Bone marrow (tissue), 2 donors: ENCODE results near the gene PIGU.
"Not testable (repeated sequence)": the region's sequence is repeated elsewhere in the genome, so short reads cannot be mapped to it uniquely, and the experiment has no call there.

ENCODE experiments used
- DNase-seq, 2 donors: peaks; one replicate each; lab custom pipeline; 2025; lab: John Stamatoyannopoulos, UW

The PIGU gene

DNA sequence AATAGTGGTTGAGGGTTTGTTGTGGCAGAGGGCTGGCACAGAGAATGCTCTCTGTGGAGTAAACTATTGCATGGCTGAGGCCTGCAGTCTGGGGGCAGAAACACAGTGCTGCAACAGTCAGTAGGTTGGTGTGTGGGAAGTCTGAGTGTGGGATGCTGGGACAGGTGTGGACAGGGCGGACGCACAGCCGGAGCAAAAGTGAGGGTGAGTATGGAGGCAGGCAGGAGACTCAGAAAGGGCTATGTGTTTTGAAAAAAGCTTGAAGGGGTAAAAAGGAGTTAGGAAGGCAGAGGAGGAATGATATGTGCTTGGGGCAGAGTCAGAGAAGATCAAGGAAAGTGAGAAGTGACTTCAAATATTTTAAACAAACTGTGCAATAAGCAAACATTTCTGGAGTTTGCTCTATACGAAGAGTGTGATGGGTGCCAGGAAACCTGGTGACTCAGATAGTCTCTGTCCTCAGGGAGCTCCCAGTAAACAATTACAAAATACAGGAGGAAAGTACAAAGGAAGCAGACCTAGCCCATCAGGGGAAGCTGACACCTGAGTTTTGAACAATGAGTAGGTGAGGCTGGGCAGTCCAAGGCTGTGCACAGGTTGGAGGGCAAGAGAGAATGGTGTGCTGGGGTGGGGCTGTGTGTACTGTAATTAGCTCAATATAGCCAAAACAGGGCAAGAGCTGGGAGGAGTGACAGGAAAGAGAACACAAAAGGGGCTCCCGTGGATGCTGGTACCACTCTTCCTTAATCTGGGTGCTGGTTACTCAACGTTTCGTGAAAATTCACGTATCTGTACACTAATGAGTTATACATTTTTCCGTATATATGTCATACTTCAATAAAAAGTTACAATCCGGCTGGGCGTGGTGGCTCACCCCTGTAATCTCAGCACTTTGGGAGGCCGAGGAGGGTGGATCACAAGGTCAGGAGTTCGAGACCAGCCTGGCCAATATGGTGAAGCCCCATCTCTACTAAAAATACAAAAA is 55.2 kb downstream of the PIGU start:
- DNase-seq: no peak

DNA sequence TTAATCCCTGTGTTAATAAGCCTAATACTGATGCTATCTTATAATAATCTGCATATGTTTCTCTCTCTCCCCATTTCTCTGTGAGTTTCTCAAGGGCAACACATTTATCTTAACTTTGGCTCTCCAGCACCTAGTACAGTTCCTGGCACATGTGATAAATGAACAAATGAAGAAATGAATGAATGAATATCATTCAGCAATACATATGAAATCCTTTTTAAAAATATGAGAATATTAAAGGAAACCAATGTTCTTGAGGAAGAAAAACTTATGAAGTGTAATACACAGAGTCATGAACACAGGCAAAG is 55.9 kb downstream of the PIGU start:
- DNase-seq: no peak

DNA sequence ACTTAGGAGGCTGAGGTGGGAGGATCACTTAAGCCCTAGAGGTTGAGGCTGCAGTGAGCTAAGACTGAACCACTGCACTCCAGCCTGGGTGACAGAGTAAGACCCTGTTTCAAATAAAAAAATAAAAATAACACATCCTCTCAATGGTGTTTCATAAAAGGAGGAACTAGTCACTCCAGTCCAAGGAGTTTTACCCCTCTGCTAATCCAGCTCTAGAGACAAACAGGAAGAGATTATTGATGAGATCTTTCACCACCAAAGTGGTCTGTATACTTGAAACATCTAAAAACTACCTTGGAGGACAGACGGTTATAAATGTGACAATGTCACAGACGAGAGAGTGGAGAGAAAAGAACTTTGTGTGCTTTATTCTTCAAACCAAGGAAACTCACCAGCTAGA is 58.2 kb downstream of the PIGU start:
- peak in 1 of 2 donors; percentile 62 for DNase-seq

DNA sequence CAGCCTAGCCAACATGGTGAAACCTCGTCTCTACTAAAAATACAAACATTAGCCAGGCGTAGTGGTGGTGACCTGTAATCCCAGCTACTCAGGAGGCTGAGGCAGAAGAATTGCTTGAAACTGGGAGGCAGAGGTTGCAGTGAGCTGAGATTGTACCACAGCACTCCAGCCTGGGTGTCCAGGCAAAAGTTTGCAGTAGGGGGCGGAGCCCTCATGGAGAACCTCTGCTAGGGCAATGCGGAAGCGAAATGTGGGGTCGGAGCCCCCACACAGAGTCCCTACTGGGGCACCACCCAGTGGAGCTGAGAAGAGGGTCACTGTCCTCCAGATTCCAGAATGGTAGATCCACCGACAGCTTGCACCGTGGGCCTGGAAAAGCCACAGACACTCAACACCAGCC is 60.0 kb downstream of the PIGU start:
- DNase-seq: not testable (repeated sequence)

DNA sequence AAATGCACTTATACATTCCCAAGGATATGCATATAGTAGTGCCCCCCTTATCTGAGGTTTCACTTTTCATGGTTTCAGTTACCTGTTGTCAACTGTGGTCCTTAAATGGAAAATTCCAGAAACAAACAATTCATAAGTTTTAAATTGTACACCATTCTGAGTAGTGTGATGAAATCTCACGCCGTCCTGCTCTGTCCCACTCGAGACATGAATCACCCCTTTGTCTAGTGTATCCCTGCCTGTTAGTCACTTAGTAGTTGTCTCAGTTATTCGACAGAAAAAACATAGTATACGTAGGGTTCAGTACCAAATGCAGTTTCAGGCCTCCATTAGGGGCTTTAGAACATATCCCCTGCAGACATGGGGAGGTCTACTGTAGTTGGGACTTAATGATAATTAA is 61.4 kb downstream of the PIGU start:
- no peak for DNase-seq

DNA sequence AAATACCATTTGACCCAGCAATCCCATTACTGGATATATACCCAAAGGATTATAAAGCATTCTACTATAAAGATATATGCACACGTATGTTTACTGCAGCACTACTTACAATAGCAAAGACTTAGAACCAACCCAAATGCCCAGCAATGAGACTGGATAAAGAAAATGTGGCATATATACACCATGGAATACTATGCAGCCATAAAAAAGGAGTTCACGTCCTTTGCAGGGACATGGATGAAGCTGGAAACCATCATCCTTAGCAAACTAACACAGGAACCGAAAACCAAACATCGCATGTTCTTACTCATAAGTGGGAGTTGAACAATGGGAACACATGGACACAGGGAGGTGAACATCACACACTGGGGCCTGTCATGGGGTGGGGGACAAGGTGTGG is 64.9 kb downstream of the PIGU start:
- DNase-seq: not testable (repeated sequence)

DNA sequence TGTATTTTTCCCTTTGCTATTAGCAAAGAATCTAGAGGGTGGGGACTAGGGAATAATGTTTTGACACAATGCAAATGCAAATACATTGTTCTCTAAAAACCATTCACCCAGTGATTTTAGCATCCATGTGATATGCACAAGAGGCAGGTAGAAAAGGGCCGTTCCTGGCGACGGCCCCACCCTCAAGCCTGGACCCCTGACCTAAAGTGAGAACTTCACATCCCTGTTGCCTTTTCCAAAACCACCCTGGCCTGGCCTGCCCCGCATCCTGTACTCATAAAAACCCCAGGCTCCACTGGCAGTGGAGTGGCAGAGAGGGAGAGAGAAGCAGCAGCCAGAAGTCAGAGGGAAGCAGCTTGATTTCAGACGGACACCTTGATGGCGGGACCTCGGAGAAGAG is 69.8 kb downstream of the PIGU start:
- no peak for DNase-seq

DNA sequence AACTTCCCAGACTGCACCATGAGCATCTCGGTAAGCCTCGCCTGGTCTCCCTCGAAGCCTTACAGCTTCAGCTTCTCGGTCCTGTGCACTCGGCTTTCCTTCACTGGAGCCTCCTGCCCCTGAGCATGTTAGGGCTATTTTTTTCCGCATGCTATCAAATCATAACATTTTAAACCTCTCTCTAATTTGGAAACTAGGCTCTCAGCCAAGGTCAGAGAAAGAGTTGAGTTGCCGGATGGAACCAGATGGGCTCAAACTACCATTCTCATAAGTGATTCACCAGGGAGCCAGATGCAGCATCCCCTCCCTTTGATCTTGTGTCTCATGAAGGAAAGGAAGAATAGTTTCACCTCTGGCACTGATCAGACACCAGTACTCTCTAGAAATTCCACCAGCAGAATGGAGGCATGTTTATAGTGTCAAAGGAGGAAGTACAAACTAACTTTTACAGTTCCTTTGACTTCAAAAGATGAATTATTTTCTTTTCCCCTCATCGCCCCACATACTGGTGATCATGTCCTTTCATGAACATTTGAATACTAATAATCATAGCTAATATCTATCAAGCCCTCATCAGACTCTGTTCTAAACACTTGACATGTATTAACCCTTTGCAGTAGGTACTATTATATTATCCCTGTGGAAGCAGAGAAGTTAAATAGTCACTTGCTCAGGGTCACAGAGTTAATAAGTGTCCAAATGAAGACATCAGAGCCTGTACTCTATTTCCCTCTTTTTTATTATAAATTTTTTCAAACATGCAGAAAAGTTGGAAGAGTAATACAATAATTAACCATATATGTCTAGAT is 71.7 kb downstream of the PIGU start:
- DNase-seq: no peak

DNA sequence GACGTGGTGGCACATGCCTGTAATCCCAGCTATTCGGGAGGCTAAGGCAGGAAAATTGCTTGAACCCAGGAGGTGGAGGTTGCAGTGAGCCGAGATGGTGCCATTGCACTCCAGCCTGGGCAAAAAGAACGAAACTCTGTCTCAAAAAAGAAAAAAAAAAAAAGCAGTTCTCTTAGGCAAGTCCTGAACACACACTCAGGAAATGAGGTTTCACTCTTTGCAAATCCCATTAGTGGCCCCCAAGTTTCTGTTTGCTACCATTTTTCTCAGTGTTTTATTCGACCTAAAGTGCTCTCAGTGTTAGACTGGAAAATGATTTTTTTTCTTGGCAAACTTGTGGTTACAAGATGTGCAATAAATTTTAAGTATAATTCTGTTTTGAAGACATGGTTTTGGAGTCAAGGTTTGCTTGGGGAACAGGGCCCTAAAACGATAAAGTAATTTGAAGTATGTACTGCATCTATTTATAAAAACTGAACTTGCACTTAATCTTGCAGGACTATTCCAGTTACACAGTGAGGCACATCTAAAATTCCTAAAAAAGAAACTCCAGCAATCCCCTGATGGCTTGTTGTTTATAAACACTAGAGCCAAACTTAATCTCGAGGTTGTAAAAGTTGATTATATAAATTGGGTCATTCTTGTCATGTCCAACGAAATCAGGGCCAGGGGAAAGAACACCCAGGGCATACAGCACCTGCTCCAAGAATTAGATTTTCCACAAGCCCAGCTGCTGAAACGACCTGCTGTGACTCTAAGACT is 75.8 kb downstream of the PIGU start:
- no peak for DNase-seq

DNA sequence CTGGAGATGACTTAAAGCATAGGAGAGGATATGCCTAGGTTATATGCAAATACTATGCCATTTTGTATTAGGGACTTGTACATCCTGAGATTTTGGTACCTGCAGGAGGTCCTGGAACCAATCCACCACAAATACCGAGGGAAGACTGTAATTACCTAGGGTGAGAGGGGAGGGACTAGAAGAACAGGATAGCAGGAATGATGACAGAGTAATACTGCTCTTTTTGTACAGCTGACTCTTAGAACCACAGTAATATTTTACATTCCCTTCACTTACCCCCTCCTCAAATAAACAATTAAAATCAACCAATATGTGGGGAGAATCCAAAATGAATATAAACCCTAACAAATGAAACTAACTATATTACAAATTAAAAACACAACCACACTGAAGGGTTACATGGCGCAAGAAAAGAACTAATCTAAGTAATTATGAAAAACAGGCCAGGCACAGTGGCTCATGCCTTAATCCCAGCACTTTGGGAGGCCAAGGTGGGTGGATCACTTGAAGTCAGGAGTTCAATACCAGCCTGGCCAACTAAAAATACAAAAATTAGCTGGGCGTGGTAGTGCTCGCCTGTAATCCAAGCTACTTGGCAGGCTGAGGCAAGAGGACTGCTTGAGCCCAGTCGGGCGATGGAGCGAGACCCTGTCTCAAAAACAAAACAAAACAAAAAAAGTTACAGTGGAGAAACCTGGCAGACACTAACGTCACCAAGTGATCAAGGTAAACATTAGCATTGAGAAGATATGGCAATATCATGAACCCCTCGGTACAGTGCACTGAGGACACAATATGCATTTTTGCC is 81.3 kb downstream of the PIGU start:
- DNase-seq: no peak

DNA sequence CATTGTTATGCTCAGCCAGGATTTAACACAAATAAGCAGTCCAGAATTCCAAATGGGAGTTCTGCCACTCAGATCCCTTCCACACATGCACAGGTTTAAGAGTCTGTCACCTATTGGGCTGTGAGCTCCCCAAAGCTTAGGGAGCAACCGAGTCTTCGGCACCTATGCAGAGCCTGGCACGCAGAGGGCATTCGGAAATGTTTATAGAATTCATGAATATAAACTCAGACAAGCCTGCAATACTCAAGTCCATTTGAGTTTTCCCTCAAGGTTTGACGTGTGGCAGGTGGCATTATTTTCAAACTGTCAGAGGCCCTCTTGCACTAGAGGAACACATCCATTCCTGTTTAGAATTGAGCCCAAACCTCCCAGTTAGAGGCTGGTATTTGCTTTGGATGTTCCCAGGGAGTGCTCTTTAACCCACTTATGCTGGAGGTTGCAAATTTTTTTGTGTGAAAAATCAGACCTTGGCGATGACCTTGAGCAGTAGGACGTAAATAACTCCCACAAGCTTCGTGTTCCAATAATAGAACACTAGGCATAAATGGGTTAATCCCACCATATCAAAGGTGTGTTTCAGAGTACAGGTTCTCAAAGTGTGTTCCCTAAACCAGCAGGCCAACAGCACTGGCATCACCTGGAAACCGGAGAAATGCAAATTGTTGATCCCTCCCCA is 90.3 kb downstream of the PIGU start:
- DNase-seq: no peak

DNA sequence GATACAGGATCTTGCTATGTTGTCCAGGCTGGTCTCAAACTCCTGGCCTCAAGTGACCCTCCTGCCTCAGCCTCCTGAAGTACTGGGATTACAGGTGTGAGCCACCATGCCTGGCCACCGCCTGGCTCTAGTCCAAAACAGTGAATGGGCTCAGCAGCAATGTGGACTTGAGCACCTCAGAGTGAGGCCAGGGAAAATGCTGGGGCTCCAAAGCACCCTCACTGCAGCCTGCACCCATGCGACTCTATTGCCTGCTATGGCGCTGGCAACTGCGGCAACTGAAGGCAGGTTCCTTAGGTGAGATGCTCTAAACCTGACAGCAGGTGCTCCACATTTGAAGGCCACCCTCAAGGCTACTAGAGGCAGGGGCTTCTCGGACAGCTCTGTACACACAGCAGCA is 91.9 kb downstream of the PIGU start:
- DNase-seq: no peak

DNA sequence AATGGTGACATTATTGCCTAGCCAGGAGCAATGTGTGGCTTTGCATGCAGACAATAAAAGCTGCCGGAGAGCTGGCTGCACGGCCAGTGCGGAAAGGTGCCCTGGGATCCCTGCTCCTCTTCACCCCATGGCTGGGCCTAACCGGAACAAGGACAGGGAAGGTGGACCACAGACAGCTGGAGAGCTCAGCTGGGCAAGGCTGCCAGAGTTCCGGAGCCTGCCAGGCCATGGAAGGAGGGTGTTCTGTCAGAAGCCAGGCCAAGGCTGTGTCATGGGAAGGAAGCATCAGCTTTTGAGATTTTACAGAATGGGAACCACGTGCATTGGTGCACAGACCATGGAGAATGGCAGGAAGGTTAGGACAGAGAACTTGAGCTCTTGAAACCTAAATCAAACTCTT is 93.3 kb downstream of the PIGU start:
- DNase-seq: no peak

DNA sequence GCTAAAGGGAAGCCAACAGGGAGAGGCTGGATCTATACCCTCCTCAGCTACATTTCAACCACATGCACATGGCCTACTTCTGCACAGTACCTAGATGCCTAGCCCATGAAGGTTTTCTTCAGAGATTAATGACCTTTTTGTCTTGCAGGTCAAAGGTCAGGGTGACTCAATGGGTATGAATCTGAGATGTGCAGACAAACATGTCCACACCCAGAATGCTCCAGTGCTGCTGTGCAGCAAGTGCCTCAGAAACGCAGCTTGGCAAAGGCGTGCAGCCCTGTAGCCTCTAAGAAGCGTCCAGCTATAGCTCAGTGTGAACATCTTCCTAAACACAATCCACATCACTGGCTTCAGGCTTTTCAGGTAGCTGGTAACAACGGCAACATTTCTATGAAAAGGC is 94.0 kb downstream of the PIGU start:
- no peak for DNase-seq

DNA sequence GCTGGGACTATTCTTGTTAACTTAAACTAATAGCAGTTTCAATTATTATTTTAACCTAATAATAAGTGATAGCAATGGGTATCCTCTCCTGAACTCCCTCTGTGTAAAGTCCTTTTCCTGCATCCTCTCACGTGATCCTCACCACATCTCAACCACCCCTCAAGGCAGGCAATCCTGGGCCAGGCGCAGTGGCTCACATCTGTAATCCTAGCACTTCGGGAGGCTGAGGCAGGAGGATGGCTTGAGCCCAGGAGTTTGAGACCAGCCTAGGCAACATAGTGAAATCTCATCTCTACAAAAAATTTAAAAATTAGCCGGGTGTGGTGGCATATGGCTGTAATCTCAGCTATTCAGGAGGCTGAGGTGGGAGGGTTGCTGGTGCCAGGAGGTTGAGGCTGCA is 94.7 kb downstream of the PIGU start:
- DNase-seq: no peak

DNA sequence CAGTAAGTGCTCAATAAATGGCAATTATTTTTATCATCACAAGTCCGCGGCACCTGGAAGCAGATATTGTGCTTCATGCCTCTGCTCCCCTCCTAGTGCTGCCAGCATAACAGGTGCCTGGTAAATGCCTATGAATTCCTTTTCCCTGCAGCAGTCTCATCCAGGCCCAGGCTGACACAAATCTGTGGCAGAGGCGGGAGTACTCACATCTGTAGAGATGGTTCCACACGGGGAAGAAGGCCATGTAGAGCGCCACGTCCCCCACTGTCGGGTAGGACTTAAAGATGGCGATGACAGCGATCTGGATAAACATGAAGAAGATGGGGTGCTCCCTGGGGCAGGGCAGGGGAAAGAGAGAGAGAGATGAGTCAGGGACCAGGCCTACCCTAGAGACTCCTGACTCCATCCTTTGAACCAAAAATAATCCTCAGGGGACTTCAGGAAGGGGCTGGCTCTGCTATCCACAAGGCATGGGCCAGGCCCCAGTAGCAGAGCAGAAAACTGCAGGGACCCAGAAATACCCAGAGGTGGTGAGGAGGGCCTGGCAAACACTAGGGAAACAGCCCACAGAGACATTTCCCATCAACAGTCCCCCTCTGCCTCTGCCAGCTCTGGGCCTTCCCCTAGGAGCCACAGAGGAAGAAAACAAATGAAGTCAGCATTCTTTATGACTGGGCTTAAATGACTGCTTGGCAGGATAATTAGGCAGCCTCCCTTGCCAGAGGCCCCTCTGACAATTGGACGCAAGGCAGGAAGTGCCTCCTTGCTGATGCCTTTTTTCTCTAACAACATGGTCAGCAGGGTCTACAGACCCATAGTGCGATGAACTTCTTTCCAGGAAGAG is 95.3 kb downstream of the PIGU start:
- no peak for DNase-seq

DNA sequence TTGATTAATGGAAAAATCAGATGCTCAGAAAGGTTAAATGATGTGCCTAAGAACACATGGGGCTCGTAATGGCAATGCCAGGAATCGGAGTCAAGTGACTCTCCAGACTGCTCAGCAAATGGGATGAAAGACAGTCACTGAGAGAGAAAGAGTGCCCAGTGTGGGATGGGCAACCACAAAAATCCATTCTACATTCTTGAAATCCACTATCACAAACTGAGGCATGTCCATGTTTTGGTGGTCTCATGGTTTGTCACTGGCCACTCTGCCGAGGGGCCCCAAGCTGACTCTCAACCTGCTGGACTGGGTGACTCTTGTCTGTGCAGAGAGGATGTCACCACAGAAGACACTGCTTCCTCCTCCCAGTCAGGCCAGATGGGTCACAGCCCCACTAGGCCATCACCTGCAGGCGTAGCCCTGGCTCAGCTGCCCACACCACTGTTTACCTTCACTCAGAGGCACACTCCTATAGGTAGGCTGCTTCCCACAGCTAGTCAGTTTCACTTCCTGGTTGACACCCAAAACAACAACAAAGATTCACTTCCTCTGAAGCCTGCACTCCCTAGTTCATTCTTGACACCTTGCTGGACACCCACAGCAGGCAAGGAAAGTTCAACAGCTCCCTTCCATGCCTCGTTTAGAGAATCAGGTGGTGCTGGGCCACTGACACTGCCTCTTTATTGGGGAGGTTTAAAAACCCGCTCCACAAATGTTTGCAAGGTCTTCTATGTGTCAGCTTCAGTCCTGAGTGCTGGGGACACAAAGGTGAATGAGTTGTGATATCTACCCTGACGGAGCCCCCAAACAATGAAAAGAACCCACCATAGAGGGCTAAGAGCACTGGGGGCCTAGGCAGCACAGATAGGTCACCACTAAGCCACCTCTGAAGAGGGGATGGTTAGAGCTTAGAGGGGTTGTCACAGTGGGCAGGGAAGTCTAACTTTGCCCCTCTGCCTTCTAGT is 96.6 kb downstream of the PIGU start:
- no peak for DNase-seq

DNA sequence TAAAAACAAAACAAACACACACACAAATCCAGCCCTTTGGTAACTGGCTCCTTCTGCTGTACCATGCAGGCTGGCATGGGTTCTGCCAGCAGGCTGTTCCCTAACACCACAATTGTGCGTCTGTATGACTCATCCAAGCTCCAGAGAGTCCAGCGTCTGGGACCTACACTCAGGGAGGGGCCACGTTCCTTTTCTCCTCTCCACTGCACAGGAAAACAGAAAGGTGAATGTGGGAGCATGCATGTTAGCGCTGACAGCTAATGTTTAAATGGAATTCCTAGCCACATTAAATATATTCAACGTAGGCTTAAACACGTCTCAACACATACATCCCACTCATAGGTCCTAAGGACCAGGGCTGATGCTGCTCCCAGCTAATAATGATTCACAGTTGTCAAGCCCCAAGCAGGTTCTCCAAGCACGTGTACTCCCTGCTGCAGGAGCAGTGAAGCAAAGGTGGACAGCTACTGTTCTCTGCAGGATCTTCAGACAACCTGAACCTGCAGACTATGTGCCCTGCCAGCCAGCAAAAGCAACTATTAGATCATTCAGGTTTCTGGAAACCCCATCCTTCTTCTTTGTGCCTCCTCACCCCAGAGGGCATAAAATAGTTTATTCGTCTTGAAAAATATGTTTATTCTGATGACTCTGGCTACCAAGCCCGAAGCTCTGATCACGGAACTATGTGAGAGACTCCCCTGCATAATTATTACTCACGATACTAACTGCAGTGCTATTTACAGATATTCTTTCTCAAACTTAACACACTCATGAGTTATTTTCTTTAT is 97.5 kb downstream of the PIGU start:
- no peak for DNase-seq
